Gastrocnemius medialis (tissue), 4 donors: ENCODE measurements around the gene RFNG.

ENCODE experiments used
- CTCF ChIP-seq, 5 experiments: fragments of 450-650 bp in 3 of 5; fragments of 200-600 bp in 2 of 5; sonication (generic) in 2 of 5; IDR thresholded peaks in 4 of 5; conservative IDR thresholded peaks in 1 of 5; 1 replicate in 4 of 5; 2 replicates in 1 of 5; pipeline ENCODE4 v1.5.1; 2016 to 2019; ENCODE audit warnings: antibody characterized with exemption in 5 of 5, mild to moderate bottlenecking in 3 of 5, moderate library complexity in 3 of 5
- POLR2A ChIP-seq, 2 donors: fragments of 450-650 bp; IDR thresholded peaks; one replicate each; pipeline ENCODE4 v1.6.1; 2017; ENCODE audit warnings: antibody characterized with exemption in 2 of 2, mild to moderate bottlenecking in 2 of 2, moderate library complexity in 2 of 2

GRCh38 chr17:82015311-82015971, 36.2 kb downstream of the RFNG start:
- TF ChIP-seq POLR2A (IDR thresholded peaks at IDR 0.05) (no peak), CTCF (IDR thresholded peaks at IDR 0.05 in 4 of 5, conservative IDR thresholded peaks at IDR 0.05 in 1 of 5) (no peak)
